Esophagus muscularis mucosa (tissue), 4 donors: ENCODE results near the gene RPRML. TPM values are rescaled to one million over a fixed set of nuclear protein-coding genes. Genes with fewer than 3 reads are reported as not detected.

Experiments
- DNase-seq: peaks from one replicate; pipeline ENCODE4 v3.0.0-alpha.2; 2017; ENCODE audit errors: extremely low spot score
- H3K27ac ChIP-seq, 4 donors: fragments of 200-600 bp; sonication (generic); replicated peaks in 1 of 4; 1 replicate in 3 of 4; 2 replicates in 1 of 4; pipeline ENCODE4 v1.5.1; 2016 to 2019; ENCODE audit warnings: mild to moderate bottlenecking in 1 of 4
- H3K27me3 ChIP-seq, 4 donors: fragments of 200-600 bp; sonication (generic); one replicate each; pipeline versions ENCODE4 v1.5.1 to v1.6.0; 2016 to 2019
- H3K36me3 ChIP-seq, 4 donors: fragments of 200-600 bp; sonication (generic); one replicate each; pipeline ENCODE4 v1.5.1; 2016 to 2019
- H3K4me1 ChIP-seq, 4 donors: fragments of 200-600 bp; sonication (generic); one replicate each; pipeline ENCODE4 v1.5.1; 2016 to 2019
- H3K4me3 ChIP-seq, 4 donors: fragments of 200-600 bp; sonication (generic); 1 replicate in 2 of 4; 2 replicates in 2 of 4; pipeline ENCODE4 v1.5.1; 2016 to 2019; ENCODE audit warnings: mild to moderate bottlenecking in 4 of 4, moderate library complexity in 1 of 4
- H3K9me3 ChIP-seq, 4 donors: fragments of 200-600 bp; sonication (generic); 1 replicate in 3 of 4; 2 replicates in 1 of 4; pipeline ENCODE4 v1.5.1; 2016 to 2019
- EP300 ChIP-seq: sonication (generic); formaldehyde crosslinking; IDR thresholded peaks from one replicate; pipeline ENCODE4 v1.6.1; 2017; ENCODE audit warnings: antibody characterized with exemption
- POLR2A ChIP-seq: fragments of 450-650 bp; IDR thresholded peaks from one replicate; pipeline ENCODE4 v1.6.1; 2017; ENCODE audit warnings: antibody characterized with exemption, moderate library complexity, mild to moderate bottlenecking, low read depth
- POLR2AphosphoS5 ChIP-seq, 2 donors: sonication (generic); formaldehyde crosslinking; IDR thresholded peaks; one replicate each; pipeline ENCODE4 v1.6.1; 2017; ENCODE audit warnings: antibody characterized with exemption in 2 of 2
- WGBS: methylation state at CpG from one replicate; pipeline ENCODE4 v1.1.5; 2018; 5-methylcytosine and 5-hydroxymethylcytosine counted together
- intact Hi-C: fragments of 100-400 bp; cut with DNase I; formaldehyde crosslinking; loops from one replicate; pipeline ENCODE4 v1.15.1; 2023
- total RNA-seq, 4 donors: library from RNA; depleted of rRNA; stranded (reverse); fragments of >200 nt; gene quantifications; one replicate each; pipeline versions ENCODE4 v1.1.0 to v1.2.1, GENCODE V29; 2016
- TF ChIP-seq, protein P1 (sequence below), 3 experiments: fragments of 200-600 bp in 2 of 3; fragments of 450-650 bp in 1 of 3; sonication (generic) in 2 of 3; IDR thresholded peaks; one replicate each; pipeline ENCODE4 v1.5.1; 2017 to 2019; ENCODE audit warnings: antibody characterized with exemption in 3 of 3, mild to moderate bottlenecking in 2 of 3, moderate library complexity in 1 of 3

RPRML gene
- total RNA-seq, 4 donors from 2014 or later = 0.26 to 0.50 TPM; not detected in 2

DNA sequence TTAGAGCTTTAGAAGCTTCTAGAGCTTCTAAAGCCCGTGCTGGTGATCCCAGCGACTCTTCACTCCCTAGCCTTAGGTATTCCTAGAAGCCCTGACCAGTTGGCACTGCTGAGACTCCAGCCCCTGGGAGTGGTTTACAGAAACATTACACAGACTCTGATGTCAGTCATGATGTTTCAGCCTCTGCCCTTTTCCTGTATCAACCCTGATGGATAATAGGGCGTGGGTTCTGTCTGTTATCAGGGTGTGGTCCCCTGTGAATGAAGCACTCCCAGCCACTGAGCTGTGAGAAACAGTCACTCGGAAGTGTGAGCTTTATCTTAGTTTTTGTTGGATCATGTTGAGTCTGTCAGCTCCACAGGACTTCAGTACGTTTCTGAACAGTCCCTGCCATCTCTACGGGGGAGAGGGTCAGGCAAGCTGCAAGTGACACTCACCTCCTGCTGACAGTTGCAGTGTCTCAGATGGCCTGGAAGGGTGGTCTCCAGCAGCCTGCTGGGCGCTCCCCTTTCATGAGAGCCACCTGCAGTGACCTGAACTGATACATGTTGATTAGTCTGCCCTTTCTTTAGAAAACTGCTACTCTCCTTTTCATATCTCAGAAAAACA is 43.3 kb downstream of the RPRML start:
- Histone ChIP-seq H3K27me3 (no peaks in the 10 kb centered on the region), H3K9me3 (no peaks in the 10 kb centered on the region), H3K36me3 (peaks cover 81 to 100% (median 97%) of the 10 kb centered on the region in 4 donors), H3K4me3 (no peak overlapping the region), H3K4me1 (peaks cover 0 to 3% (median 1%) of the 10 kb centered on the region in 4 donors), H3K27ac (no peak overlapping the region)
- TF ChIP-seq, protein P1, sequence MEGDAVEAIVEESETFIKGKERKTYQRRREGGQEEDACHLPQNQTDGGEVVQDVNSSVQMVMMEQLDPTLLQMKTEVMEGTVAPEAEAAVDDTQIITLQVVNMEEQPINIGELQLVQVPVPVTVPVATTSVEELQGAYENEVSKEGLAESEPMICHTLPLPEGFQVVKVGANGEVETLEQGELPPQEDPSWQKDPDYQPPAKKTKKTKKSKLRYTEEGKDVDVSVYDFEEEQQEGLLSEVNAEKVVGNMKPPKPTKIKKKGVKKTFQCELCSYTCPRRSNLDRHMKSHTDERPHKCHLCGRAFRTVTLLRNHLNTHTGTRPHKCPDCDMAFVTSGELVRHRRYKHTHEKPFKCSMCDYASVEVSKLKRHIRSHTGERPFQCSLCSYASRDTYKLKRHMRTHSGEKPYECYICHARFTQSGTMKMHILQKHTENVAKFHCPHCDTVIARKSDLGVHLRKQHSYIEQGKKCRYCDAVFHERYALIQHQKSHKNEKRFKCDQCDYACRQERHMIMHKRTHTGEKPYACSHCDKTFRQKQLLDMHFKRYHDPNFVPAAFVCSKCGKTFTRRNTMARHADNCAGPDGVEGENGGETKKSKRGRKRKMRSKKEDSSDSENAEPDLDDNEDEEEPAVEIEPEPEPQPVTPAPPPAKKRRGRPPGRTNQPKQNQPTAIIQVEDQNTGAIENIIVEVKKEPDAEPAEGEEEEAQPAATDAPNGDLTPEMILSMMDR (IDR thresholded peaks at IDR 0.05) = no peak
- TF ChIP-seq POLR2AphosphoS5 (IDR thresholded peaks at IDR 0.05) (no peak), EP300 (no peak), POLR2A (no peak)
- DNase-seq = no peak
- intact Hi-C loops = no loop called here
- 63% methylated on average over 7 of the region's 7 CpGs for WGBS

DNA sequence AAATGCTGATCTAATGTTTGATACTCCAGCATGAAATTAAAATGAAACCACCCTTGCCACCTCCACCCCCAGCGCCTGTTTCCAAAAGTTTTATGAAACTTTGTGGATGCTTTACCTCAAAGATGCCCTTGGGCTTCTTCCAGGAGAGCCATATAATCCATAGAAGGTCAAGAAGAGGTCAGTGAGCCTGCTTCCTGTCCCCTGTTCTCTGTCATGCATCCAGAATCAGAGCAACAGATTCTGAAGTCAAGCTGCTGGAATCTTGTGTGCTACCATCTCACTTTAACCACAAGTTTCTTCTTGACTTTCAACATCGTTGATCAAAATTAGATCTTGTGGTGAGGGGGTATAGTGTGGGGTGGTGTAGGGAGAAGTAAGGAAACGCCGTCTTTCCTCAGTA is 47.5 kb downstream of the RPRML start:
- TF ChIP-seq POLR2AphosphoS5 (IDR thresholded peaks at IDR 0.05) = no peak
- TF ChIP-seq EP300 = no peak
- TF ChIP-seq, protein P1 (IDR thresholded peaks at IDR 0.05) = no peak
- TF ChIP-seq POLR2A = no peak
- no peak overlapping the region for H3K27ac ChIP-seq
- no peaks in the 10 kb centered on the region for H3K27me3 ChIP-seq
- H3K9me3 ChIP-seq = no peaks in the 10 kb centered on the region
- no peak for DNase-seq
- no peak overlapping the region for H3K4me3 ChIP-seq
- peaks cover 63 to 74% (median 69%) of the 10 kb centered on the region in 4 donors for H3K36me3 ChIP-seq
- intact Hi-C loops = no loop called here
- WGBS = 90% methylated on average over 4 of the region's 4 CpGs
- H3K4me1 ChIP-seq = peaks cover 10 to 31% (median 19%) of the 10 kb centered on the region in 4 donors

DNA sequence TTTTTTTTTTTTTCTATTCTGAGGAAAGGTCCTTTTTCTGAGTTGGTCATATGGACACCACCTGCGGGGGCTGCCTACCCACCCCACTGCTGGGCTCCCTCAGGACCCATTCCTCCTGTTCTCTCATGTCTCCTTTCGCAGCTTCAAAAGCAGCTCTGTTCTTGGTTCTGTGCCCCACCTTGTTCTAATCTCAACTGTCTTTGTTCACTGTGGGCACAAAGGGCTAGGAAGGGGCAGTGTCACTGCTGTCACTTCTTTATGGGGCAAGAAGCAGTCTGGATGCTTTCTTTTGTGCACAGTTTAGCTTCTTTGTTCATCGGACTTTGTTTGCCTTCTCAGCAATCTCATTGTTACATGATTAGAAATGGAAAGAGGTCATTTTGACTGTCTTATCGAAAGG is 49.0 kb downstream of the RPRML start:
- Histone ChIP-seq H3K9me3 (no peaks in the 10 kb centered on the region), H3K27ac (no peak overlapping the region), H3K4me3 (no peak overlapping the region), H3K27me3 (no peaks in the 10 kb centered on the region), H3K36me3 (peaks cover 52 to 58% (median 55%) of the 10 kb centered on the region in 4 donors), H3K4me1 (peaks cover 13 to 46% (median 29%) of the 10 kb centered on the region in 4 donors)
- WGBS = 91% methylated on average over 4 of the region's 4 CpGs
- no peak for DNase-seq
- intact Hi-C loops = no loop called here
- TF ChIP-seq POLR2A = no peak
- TF ChIP-seq, protein P1 (IDR thresholded peaks at IDR 0.05) = no peak
- no peak for TF ChIP-seq POLR2AphosphoS5 (IDR thresholded peaks at IDR 0.05)
- TF ChIP-seq EP300 = no peak

- TF ChIP-seq, protein P1 (IDR thresholded peaks at IDR 0.05) = no peak
- TF ChIP-seq POLR2A (no peak), EP300 (no peak), POLR2AphosphoS5 (IDR thresholded peaks at IDR 0.05) (no peak)
- intact Hi-C loops = no loop called here
Observed at GRCh38 chr17:46929413-46929812, 49.6 kb downstream of the RPRML start.

More at GRCh38 chr17:46929413-46929812, 49.6 kb downstream of the RPRML start:
- no peaks in the 10 kb centered on the region for H3K27me3 ChIP-seq
- no peak for DNase-seq
- H3K4me3 ChIP-seq = no peak overlapping the region
- H3K4me1 ChIP-seq = peaks cover 19 to 53% (median 35%) of the 10 kb centered on the region in 4 donors
- H3K9me3 ChIP-seq = no peaks in the 10 kb centered on the region
- WGBS = 67% methylated on average over 6 of the region's 6 CpGs
- H3K36me3 ChIP-seq = peaks cover 45 to 52% (median 48%) of the 10 kb centered on the region in 4 donors
- H3K27ac ChIP-seq = no peak overlapping the region
